ENCODE data around the gene TEX29. TPM values are rescaled to one million over a fixed set of nuclear protein-coding genes. Genes with fewer than 3 reads are reported as not detected.

TEX29 gene
- total RNA-seq, 1 experiment from 2014 or later, result 0.68 TPM

- ChIA-PET POLR2A (no interaction called here), CTCF (interaction anchor here (1.0 to 1.6 kb wide), 2 partner anchors 15 to 69 kb away, joined by 3 to 6 read pairs; no protein-coding TSS in a partner anchor)
- Mint-ChIP-seq H3K4me1 (peaks cover 20% of the 10 kb centered on the region), H3K36me3 (no peaks in the 10 kb centered on the region), H3K4me3 (no peak overlapping the region), H3K27ac (no peak overlapping the region; the same call in 1 of the 2 replicates), H3K27me3 (ENCODE audit: low read depth) (0 out of 2 replicates have a peak, but pooled peaks cover 2% of the 10 kb centered on the region), H3K9me3 (no peaks in the 10 kb centered on the region)
- DNase-seq (ENCODE audit: low spot score) (no peak), ATAC-seq (peak; percentile 12; the same call in 1 of the 2 replicates)
- TF ChIP-seq NFATC4 (CRISPR knock-in tag; IDR thresholded peaks at IDR 0.05) (no peak), ZNF416 (CRISPR knock-in tag; IDR thresholded peaks at IDR 0.05) (no peak), JAZF1 (CRISPR knock-in tag; IDR thresholded peaks at IDR 0.05) (no peak), SP1 (CRISPR knock-in tag; conservative IDR thresholded peaks at IDR 0.05) (no peak), GRHL2 (CRISPR knock-in tag; IDR thresholded peaks at IDR 0.05; ENCODE audit: insufficient replicate concordance, severe bottlenecking) (no peak), USF1 (CRISPR knock-in tag; IDR thresholded peaks at IDR 0.05) (no peak), ETV6 (CRISPR knock-in tag; IDR thresholded peaks at IDR 0.05) (no peak), ZNF671 (CRISPR knock-in tag; IDR thresholded peaks at IDR 0.05) (no peak), CREM (CRISPR knock-in tag; IDR thresholded peaks at IDR 0.05) (no peak), ZBTB43 (CRISPR knock-in tag; IDR thresholded peaks at IDR 0.05) (no peak), EMX1 (CRISPR knock-in tag; IDR thresholded peaks at IDR 0.05) (no peak), ZNF263 (CRISPR knock-in tag; IDR thresholded peaks at IDR 0.05; ENCODE audit: low read depth) (no peak)
- TF ChIP-seq, protein P1, sequence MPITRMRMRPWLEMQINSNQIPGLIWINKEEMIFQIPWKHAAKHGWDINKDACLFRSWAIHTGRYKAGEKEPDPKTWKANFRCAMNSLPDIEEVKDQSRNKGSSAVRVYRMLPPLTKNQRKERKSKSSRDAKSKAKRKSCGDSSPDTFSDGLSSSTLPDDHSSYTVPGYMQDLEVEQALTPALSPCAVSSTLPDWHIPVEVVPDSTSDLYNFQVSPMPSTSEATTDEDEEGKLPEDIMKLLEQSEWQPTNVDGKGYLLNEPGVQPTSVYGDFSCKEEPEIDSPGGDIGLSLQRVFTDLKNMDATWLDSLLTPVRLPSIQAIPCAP (CRISPR knock-in tag; IDR thresholded peaks at IDR 0.05), result no peak
- TF ChIP-seq, protein P2, sequence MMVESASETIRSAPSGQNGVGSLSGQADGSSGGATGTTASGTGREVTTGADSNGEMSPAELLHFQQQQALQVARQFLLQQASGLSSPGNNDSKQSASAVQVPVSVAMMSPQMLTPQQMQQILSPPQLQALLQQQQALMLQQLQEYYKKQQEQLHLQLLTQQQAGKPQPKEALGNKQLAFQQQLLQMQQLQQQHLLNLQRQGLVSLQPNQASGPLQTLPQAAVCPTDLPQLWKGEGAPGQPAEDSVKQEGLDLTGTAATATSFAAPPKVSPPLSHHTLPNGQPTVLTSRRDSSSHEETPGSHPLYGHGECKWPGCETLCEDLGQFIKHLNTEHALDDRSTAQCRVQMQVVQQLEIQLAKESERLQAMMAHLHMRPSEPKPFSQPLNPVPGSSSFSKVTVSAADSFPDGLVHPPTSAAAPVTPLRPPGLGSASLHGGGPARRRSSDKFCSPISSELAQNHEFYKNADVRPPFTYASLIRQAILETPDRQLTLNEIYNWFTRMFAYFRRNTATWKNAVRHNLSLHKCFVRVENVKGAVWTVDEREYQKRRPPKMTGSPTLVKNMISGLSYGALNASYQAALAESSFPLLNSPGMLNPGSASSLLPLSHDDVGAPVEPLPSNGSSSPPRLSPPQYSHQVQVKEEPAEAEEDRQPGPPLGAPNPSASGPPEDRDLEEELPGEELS (CRISPR knock-in tag; IDR thresholded peaks at IDR 0.05), result no peak
Measured at GRCh38 chr13:111359930-111360329, 39.5 kb downstream of the TEX29 start.

- CTCF ChIA-PET, result interaction anchor here (1.2 to 1.6 kb wide), 3 partner anchors 13 to 69 kb away, joined by 3 to 6 read pairs (median 3); no protein-coding TSS in a partner anchor
- TF ChIP-seq ATF3 (CRISPR knock-in tag; conservative IDR thresholded peaks at IDR 0.05), result no peak
- no peak for TF ChIP-seq ZNF423 (CRISPR knock-in tag; IDR thresholded peaks at IDR 0.05)
- no peak for TF ChIP-seq ZNF138 (CRISPR knock-in tag; conservative IDR thresholded peaks at IDR 0.05)
- TF ChIP-seq, protein P3, sequence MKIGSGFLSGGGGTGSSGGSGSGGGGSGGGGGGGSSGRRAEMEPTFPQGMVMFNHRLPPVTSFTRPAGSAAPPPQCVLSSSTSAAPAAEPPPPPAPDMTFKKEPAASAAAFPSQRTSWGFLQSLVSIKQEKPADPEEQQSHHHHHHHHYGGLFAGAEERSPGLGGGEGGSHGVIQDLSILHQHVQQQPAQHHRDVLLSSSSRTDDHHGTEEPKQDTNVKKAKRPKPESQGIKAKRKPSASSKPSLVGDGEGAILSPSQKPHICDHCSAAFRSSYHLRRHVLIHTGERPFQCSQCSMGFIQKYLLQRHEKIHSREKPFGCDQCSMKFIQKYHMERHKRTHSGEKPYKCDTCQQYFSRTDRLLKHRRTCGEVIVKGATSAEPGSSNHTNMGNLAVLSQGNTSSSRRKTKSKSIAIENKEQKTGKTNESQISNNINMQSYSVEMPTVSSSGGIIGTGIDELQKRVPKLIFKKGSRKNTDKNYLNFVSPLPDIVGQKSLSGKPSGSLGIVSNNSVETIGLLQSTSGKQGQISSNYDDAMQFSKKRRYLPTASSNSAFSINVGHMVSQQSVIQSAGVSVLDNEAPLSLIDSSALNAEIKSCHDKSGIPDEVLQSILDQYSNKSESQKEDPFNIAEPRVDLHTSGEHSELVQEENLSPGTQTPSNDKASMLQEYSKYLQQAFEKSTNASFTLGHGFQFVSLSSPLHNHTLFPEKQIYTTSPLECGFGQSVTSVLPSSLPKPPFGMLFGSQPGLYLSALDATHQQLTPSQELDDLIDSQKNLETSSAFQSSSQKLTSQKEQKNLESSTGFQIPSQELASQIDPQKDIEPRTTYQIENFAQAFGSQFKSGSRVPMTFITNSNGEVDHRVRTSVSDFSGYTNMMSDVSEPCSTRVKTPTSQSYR (CRISPR knock-in tag; IDR thresholded peaks at IDR 0.05), result no peak
- TF ChIP-seq GRHL2 (CRISPR knock-in tag; IDR thresholded peaks at IDR 0.05; ENCODE audit: insufficient replicate concordance, severe bottlenecking), result no peak
- TF ChIP-seq, protein P4, sequence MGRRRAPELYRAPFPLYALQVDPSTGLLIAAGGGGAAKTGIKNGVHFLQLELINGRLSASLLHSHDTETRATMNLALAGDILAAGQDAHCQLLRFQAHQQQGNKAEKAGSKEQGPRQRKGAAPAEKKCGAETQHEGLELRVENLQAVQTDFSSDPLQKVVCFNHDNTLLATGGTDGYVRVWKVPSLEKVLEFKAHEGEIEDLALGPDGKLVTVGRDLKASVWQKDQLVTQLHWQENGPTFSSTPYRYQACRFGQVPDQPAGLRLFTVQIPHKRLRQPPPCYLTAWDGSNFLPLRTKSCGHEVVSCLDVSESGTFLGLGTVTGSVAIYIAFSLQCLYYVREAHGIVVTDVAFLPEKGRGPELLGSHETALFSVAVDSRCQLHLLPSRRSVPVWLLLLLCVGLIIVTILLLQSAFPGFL (CRISPR knock-in tag; IDR thresholded peaks at IDR 0.05; ENCODE audit: borderline replicate concordance), result no peak
- no peak for TF ChIP-seq ZNF416 (CRISPR knock-in tag; IDR thresholded peaks at IDR 0.05)
- no peak for TF ChIP-seq ZMAT4 (CRISPR knock-in tag; IDR thresholded peaks at IDR 0.05)
- TF ChIP-seq SOX15 (CRISPR knock-in tag; IDR thresholded peaks at IDR 0.05), result no peak
- no peak for TF ChIP-seq ATF6 (CRISPR knock-in tag; IDR thresholded peaks at IDR 0.05)
- no peak for TF ChIP-seq FOXP1 (CRISPR knock-in tag; IDR thresholded peaks at IDR 0.05; ENCODE audit: borderline replicate concordance)
Measured at GRCh38 chr13:111360452-111360851, 40.0 kb downstream of the TEX29 start.

More at GRCh38 chr13:111360452-111360851, 40.0 kb downstream of the TEX29 start:
- peaks cover 20% of the 10 kb centered on the region for H3K4me1 Mint-ChIP-seq
- H3K4me3 Mint-ChIP-seq, result no peak overlapping the region
- H3K9me3 Mint-ChIP-seq, result no peaks in the 10 kb centered on the region
- no peak for DNase-seq (ENCODE audit: low spot score)
- POLR2A ChIA-PET, result no interaction called here
- H3K27ac Mint-ChIP-seq, result no peak overlapping the region; the same call in 1 of the 2 replicates
- 0 out of 2 replicates have a peak, but pooled peaks cover 2% of the 10 kb centered on the region for H3K27me3 Mint-ChIP-seq (ENCODE audit: low read depth)
- H3K36me3 Mint-ChIP-seq, result no peaks in the 10 kb centered on the region
- ATAC-seq, result no peak
